ENCODE measurements around the gene CSDE1.

- TF ChIP-seq EZH2 (IDR thresholded peaks at IDR 0.05; ENCODE audit: borderline replicate concordance, low read depth, low read length, poor library complexity, severe bottlenecking): no peak
- TF ChIP-seq CTCF (conservative IDR thresholded peaks at IDR 0.05; ENCODE audit: low read depth, low read length): no peak
Observed at GRCh38 chr1:114669562-114670082, 88.2 kb downstream of the CSDE1 start, which contains the start of gene DENND2C.

All from A673 (cell line).